K562 (cell line): ENCODE measurements around the gene VNN1.

Source experiments
- CREM ChIP-seq: IDR thresholded peaks from 2 replicates; pipeline ENCODE4 v1.6.1; 2014; ENCODE audit warnings: antibody characterized with exemption, low read depth
- CTCF ChIP-seq, 3 experiments: IDR thresholded peaks in 2 of 3; conservative IDR thresholded peaks in 1 of 3; 2 replicates each; pipeline ENCODE4 v1.5.1; 2011 to 2012; ENCODE audit warnings: low read length in 3 of 3, mild to moderate bottlenecking in 3 of 3, control low read depth in 2 of 3, improper control_type of control experiment in 1 of 3, inconsistent platforms in 1 of 3, low read depth in 1 of 3, mixed read lengths in 1 of 3, moderate library complexity in 1 of 3; ENCODE audit not compliant: insufficient read depth in 2 of 3
- FOXM1 ChIP-seq, 2 experiments: fragments of 450-650 bp in 1 of 2; sonication (generic) in 1 of 2; formaldehyde crosslinking in 1 of 2; IDR thresholded peaks; 2 replicates each; pipeline versions ENCODE4 v1.6.1 to v1.9.0; 2017 to 2022; ENCODE audit warnings: low read depth in 2 of 2, mild to moderate bottlenecking in 2 of 2, missing genetic modification reagents in 1 of 2, moderate library complexity in 1 of 2
- GABPA ChIP-seq: fragments of 200-800 bp; sonication (Bioruptor generic); conservative IDR thresholded peaks from 2 replicates; pipeline ENCODE4 v1.6.1; 2016; ENCODE audit warnings: low read depth, missing genetic modification characterization, missing compliant biosample characterization
- HMG20A ChIP-seq: fragments of 450-650 bp; formaldehyde crosslinking; conservative IDR thresholded peaks from 2 replicates; pipeline ENCODE4 v1.4.0; 2020; ENCODE audit warnings: mild to moderate bottlenecking, mixed read lengths
- NFIC ChIP-seq: fragments of 450-650 bp; IDR thresholded peaks from 2 replicates; pipeline ENCODE4 v1.6.1; 2017; ENCODE audit warnings: mild to moderate bottlenecking, inconsistent platforms
- SIN3B ChIP-seq: fragments of 450-650 bp; IDR thresholded peaks from 2 replicates; pipeline ENCODE4 v1.6.1; 2017; ENCODE audit warnings: low read depth, mild to moderate bottlenecking, moderate library complexity
- TARDBP ChIP-seq: fragments of 450-650 bp; IDR thresholded peaks from 2 replicates; pipeline ENCODE4 v1.6.1; 2016
- ZBTB8A ChIP-seq: fragments of 450-650 bp; IDR thresholded peaks from 2 replicates; pipeline ENCODE4 v1.6.1; 2018; ENCODE audit warnings: mild to moderate bottlenecking, moderate library complexity; ENCODE audit not compliant: partially characterized antibody
- ZNF512 ChIP-seq: IDR thresholded peaks from 2 replicates; pipeline ENCODE4 v1.6.1; 2016; ENCODE audit warnings: missing genetic modification characterization, missing compliant biosample characterization

- TF ChIP-seq CTCF (IDR thresholded peaks at IDR 0.05 in 2 of 3, conservative IDR thresholded peaks at IDR 0.05 in 1 of 3; ENCODE audit: insufficient read depth in 2 of 3, low read depth in 1 of 3, low read length in 3 of 3) (no peak), ZBTB8A (no peak), GABPA (tag) (no peak), NFIC (no peak), SIN3B (no peak), CREM (no peak), ZNF512 (tag) (no peak), FOXM1 (IDR thresholded peaks at IDR 0.05; ENCODE audit: low read depth) (no peak), FOXM1 (CRISPR knock-in tag; IDR thresholded peaks at IDR 0.05; ENCODE audit: low read depth) (no peak), HMG20A (CRISPR knock-in tag) (no peak), TARDBP (no peak)
Observed at GRCh38 chr6:132675002-132675401, 38.9 kb downstream of the VNN1 start.
